B cell (primary cell): Measurements from ENCODE around the gene WARS2. TPM values are rescaled to one million over a fixed set of nuclear protein-coding genes. Genes with fewer than 3 reads are reported as not detected.

ENCODE experiments used
- ATAC-seq: fragments of 200-7000 bp; cut with Tn5 transposase; one replicate; pipeline ENCODE4 v1.10.0; 2021; ENCODE audit warnings: low read depth, mild to moderate bottlenecking, moderate number of reproducible peaks, moderate library complexity
- CTCF ChIA-PET: fragments of 350-600 bp; sonication (Branson Sonifier 250); formaldehyde crosslinking; loops from one replicate; lab custom pipeline; 2021; ENCODE audit warnings: antibody characterized with exemption, inconsistent platforms; lab: Charles Lee
- POLR2A ChIA-PET: fragments of 350-600 bp; sonication (Branson Sonifier 250); formaldehyde crosslinking; loops from one replicate; lab custom pipeline; 2021; ENCODE audit warnings: antibody characterized with exemption; lab: Charles Lee
- DNase-seq: peaks from one replicate; pipeline ENCODE4 v3.0.0; 2013
- H2AFZ ChIP-seq: 2 replicates; pipeline ENCODE4 v1.6.1; 2012; ENCODE audit warnings: mild to moderate bottlenecking, low read depth, low read length; ENCODE audit not compliant: insufficient read depth, poor library complexity, severe bottlenecking
- H3K27ac ChIP-seq, 2 donors: 1 replicate in 1 of 2; 2 replicates in 1 of 2; pipeline ENCODE4 v1.5.1; 2012 to 2013; ENCODE audit warnings: low read length in 2 of 2, mild to moderate bottlenecking in 2 of 2, moderate library complexity in 1 of 2
- H3K27me3 ChIP-seq, 4 experiments: fragments of 200-600 bp in 1 of 4; sonication (generic) in 1 of 4; replicated peaks in 1 of 4; 1 replicate in 2 of 4; 2 replicates in 2 of 4; pipeline versions ENCODE4 v1.6.1 to v1.7.0; 2013 to 2016; ENCODE audit warnings: low read length in 3 of 4, mild to moderate bottlenecking in 2 of 4, mixed read lengths in 1 of 4, moderate library complexity in 1 of 4; ENCODE audit not compliant: insufficient read depth in 4 of 4, control insufficient read depth in 3 of 4; ENCODE audit errors: control extremely low read depth in 1 of 4
- H3K36me3 ChIP-seq, 2 experiments: replicated peaks in 1 of 2; 1 replicate in 1 of 2; 2 replicates in 1 of 2; pipeline versions ENCODE4 v1.6.1 to v1.7.1; 2013; ENCODE audit warnings: low read length in 1 of 2; ENCODE audit not compliant: insufficient read depth in 2 of 2, control insufficient read depth in 1 of 2; ENCODE audit errors: control extremely low read depth in 1 of 2, extremely low read depth in 1 of 2
- H3K4me1 ChIP-seq, 2 donors: fragments of 200-600 bp in 1 of 2; sonication (generic) in 1 of 2; 1 replicate in 1 of 2; 2 replicates in 1 of 2; pipeline versions ENCODE4 v1.5.1 to v1.6.1; 2013 to 2017; ENCODE audit warnings: low read length in 2 of 2; ENCODE audit not compliant: control insufficient read depth in 2 of 2, insufficient read depth in 2 of 2
- H3K4me2 ChIP-seq: replicated peaks from 2 replicates; pipeline ENCODE3; 2012; ENCODE audit warnings: mild to moderate bottlenecking, low read depth, low read length; ENCODE audit not compliant: poor library complexity, severe bottlenecking
- H3K4me3 ChIP-seq, 5 experiments: fragments of 200-600 bp in 1 of 5; sonication (generic) in 1 of 5; 1 replicate in 3 of 5; 2 replicates in 2 of 5; pipeline versions ENCODE4 v1.5.1 to v1.7.0; 2011 to 2016; ENCODE audit warnings: low read length in 4 of 5, mild to moderate bottlenecking in 4 of 5, low read depth in 2 of 5, control low read depth in 1 of 5, moderate library complexity in 1 of 5; ENCODE audit not compliant: insufficient read depth in 1 of 5; ENCODE audit errors: control extremely low read depth in 1 of 5, extremely low read depth in 1 of 5
- H3K79me2 ChIP-seq: fragments of 200-600 bp; sonication (generic); one replicate; pipeline ENCODE4 v1.6.0; 2016; ENCODE audit warnings: low read length; ENCODE audit not compliant: control insufficient read depth, insufficient read depth
- H3K9ac ChIP-seq: fragments of 200-600 bp; sonication (generic); 2 replicates; pipeline ENCODE4 v1.6.1; 2017; ENCODE audit warnings: mild to moderate bottlenecking, low read length, moderate library complexity
- H3K9me3 ChIP-seq, 3 donors: one replicate each; pipeline versions ENCODE4 v1.6.1 to v1.7.1; 2013; ENCODE audit warnings: low read length in 2 of 3; ENCODE audit not compliant: control insufficient read depth in 2 of 3, insufficient read depth in 1 of 3; ENCODE audit errors: control extremely low read depth in 1 of 3
- H4K20me1 ChIP-seq: 2 replicates; pipeline ENCODE4 v1.6.0; 2012; ENCODE audit warnings: mild to moderate bottlenecking, low read length; ENCODE audit not compliant: insufficient read depth, control insufficient read depth, poor library complexity, severe bottlenecking
- H3K27ac Mint-ChIP-seq: one replicate; pipeline ENCODE4 v1.8.0; 2021; ENCODE audit warnings: mixed read lengths
- H3K27me3 Mint-ChIP-seq: one replicate; pipeline ENCODE4 v1.8.0; 2021; ENCODE audit warnings: mixed read lengths
- H3K4me1 Mint-ChIP-seq: one replicate; pipeline ENCODE4 v1.8.0; 2021; ENCODE audit warnings: mixed read lengths
- H3K4me3 Mint-ChIP-seq: one replicate; pipeline ENCODE4 v1.8.0; 2021; ENCODE audit warnings: mixed read lengths
- H3K9me3 Mint-ChIP-seq: one replicate; pipeline ENCODE4 v1.8.0; 2022; ENCODE audit warnings: mixed read lengths; ENCODE audit not compliant: insufficient read depth
- CTCF ChIP-seq: fragments of 200-600 bp; IDR thresholded peaks from one replicate; pipeline ENCODE4 v1.8.0; 2022; ENCODE audit warnings: antibody characterized with exemption, mild to moderate bottlenecking
- EZH2 ChIP-seq: IDR thresholded peaks from 2 replicates; pipeline ENCODE4 v1.6.1; 2012; ENCODE audit warnings: borderline replicate concordance, low read depth, mild to moderate bottlenecking, moderate library complexity, low read length; ENCODE audit not compliant: insufficient read depth, poor library complexity, severe bottlenecking
- WGBS: methylation state at CpG from one replicate; pipeline ENCODE4 v1.1.5; 2013; ENCODE audit warnings: missing lambda C conversion rate; ENCODE audit not compliant: insufficient coverage; 5-methylcytosine and 5-hydroxymethylcytosine counted together
- intact Hi-C: fragments of 100-400 bp; cut with micrococcal nuclease; formaldehyde crosslinking; loops from one replicate; pipeline ENCODE4 v1.10.0; 2022
- polyA plus RNA-seq: library from polyadenylated mRNA; depleted of rRNA; stranded (reverse); fragments of >200 nt; gene quantifications from 2 replicates; pipeline ENCODE4 v1.2.3, GENCODE V29; 2012
- total RNA-seq, 2 donors: library from RNA; stranded (reverse); fragments of 120-200 nt in 1 of 2; gene quantifications; 1 replicate in 1 of 2; 2 replicates in 1 of 2; pipeline versions ENCODE4 v1.2.3 to v1.2.4, GENCODE V29; 2013 to 2022

Gene WARS2
- total and polyA plus RNA-seq, 2 donors (not counting 1 experiment from before 2014, with no cell fraction given) = 4.2 to 14.3 TPM

- H3K4me2 ChIP-seq = no peak overlapping the region
- ChIA-PET POLR2A (no interaction called here), CTCF (no interaction called here)
- Mint-ChIP-seq H3K9me3 (no peaks in the 10 kb centered on the region), H3K27ac (no peak overlapping the region), H3K4me1 (no peaks in the 10 kb centered on the region), H3K27me3 (no peaks in the 10 kb centered on the region), H3K4me3 (no peak overlapping the region)
- no peaks in the 10 kb centered on the region for H3K27me3 ChIP-seq
- no peaks in the 10 kb centered on the region for H4K20me1 ChIP-seq
- no peak for ATAC-seq
- H3K9ac ChIP-seq = no peak overlapping the region
- no peak overlapping the region for H3K4me3 ChIP-seq
- H2AFZ ChIP-seq = no peak overlapping the region
- H3K27ac ChIP-seq = no peak overlapping the region
- no peak for DNase-seq
- H3K36me3 ChIP-seq = peaks cover 12 to 38% of the 10 kb centered on the region in 2 experiments
- no peak for TF ChIP-seq EZH2
- TF ChIP-seq CTCF = no peak
- H3K4me1 ChIP-seq = no peaks in the 10 kb centered on the region
- no peaks in the 10 kb centered on the region for H3K9me3 ChIP-seq
- H3K79me2 ChIP-seq = no peaks in the 10 kb centered on the region
- WGBS = 100% methylated on average over 1 of the region's 2 CpGs
- intact Hi-C loops = no loop called here
These were observed 22.9 kb upstream of the WARS2 start for GRCh38 chr1:119163396-119163795.

- intact Hi-C loops = no loop called here
- peaks cover 8% of the 10 kb centered on the region for H3K79me2 ChIP-seq
- H3K4me2 ChIP-seq = no peak overlapping the region
- no peaks in the 10 kb centered on the region for H3K4me1 ChIP-seq
- 100% methylated on average over 3 of the region's 4 CpGs for WGBS
- ChIA-PET POLR2A (no interaction called here), CTCF (no interaction called here)
- TF ChIP-seq CTCF = no peak
- TF ChIP-seq EZH2 = no peak
- no peak overlapping the region for H2AFZ ChIP-seq
- Mint-ChIP-seq H3K27me3 (no peaks in the 10 kb centered on the region), H3K9me3 (peaks cover 1% of the 10 kb centered on the region), H3K4me3 (no peak overlapping the region), H3K4me1 (peaks cover under 1% of the 10 kb centered on the region), H3K27ac (no peak overlapping the region)
- no peaks in the 10 kb centered on the region for H3K27me3 ChIP-seq
- H3K9me3 ChIP-seq = no peaks in the 10 kb centered on the region
- H3K36me3 ChIP-seq = peaks cover 10 to 42% of the 10 kb centered on the region in 2 experiments
- ATAC-seq (no peak), DNase-seq (no peak)
- no peak overlapping the region for H3K9ac ChIP-seq
- H3K27ac ChIP-seq = no peak overlapping the region
- no peaks in the 10 kb centered on the region for H4K20me1 ChIP-seq
- H3K4me3 ChIP-seq = no peak overlapping the region
These were observed 20.4 kb upstream of the WARS2 start for GRCh38 chr1:119160866-119161265.
